IPS-15b (cell line): ENCODE measurements around the gene TRMO.

Experiments
- H3K27me3 ChIP-seq: one replicate; pipeline ENCODE4 v1.6.1; 2013; ENCODE audit warnings: low read length; ENCODE audit not compliant: control insufficient read depth, insufficient read depth
- H3K36me3 ChIP-seq: one replicate; pipeline ENCODE4 v1.6.1; 2013; ENCODE audit warnings: low read length; ENCODE audit not compliant: control insufficient read depth, insufficient read depth
- H3K4me1 ChIP-seq: one replicate; pipeline ENCODE4 v1.6.1; 2013; ENCODE audit warnings: mild to moderate bottlenecking, low read length; ENCODE audit not compliant: control insufficient read depth, insufficient read depth
- H3K4me3 ChIP-seq: one replicate; pipeline ENCODE4 v1.5.1; 2013; ENCODE audit warnings: low read depth, low read length
- H3K9ac ChIP-seq: one replicate; pipeline ENCODE4 v1.6.1; 2013; ENCODE audit warnings: low read depth, mild to moderate bottlenecking, low read length
- H3K9me3 ChIP-seq: one replicate; pipeline ENCODE4 v1.6.1; 2013; ENCODE audit warnings: mild to moderate bottlenecking, low read length; ENCODE audit not compliant: control insufficient read depth, insufficient read depth

The TRMO gene

GRCh38 chr9:97895695-97896332 is 26.5 kb downstream of the TRMO start:
- Histone ChIP-seq H3K27me3 (peaks cover 7% of the 10 kb centered on the region), H3K36me3 (no peaks in the 10 kb centered on the region), H3K9me3 (no peaks in the 10 kb centered on the region), H3K4me3 (no peak overlapping the region), H3K9ac (no peak overlapping the region), H3K4me1 (no peaks in the 10 kb centered on the region)

- H3K4me3 ChIP-seq: no peak overlapping the region
- no peak overlapping the region for H3K9ac ChIP-seq
- H3K36me3 ChIP-seq: no peaks in the 10 kb centered on the region
- no peaks in the 10 kb centered on the region for H3K4me1 ChIP-seq
- H3K9me3 ChIP-seq: no peaks in the 10 kb centered on the region
- H3K27me3 ChIP-seq: peaks cover 7% of the 10 kb centered on the region
Measured at GRCh38 chr9:97895211-97895610, 27.1 kb downstream of the TRMO start.

GRCh38 chr9:97892421-97892820 is 29.9 kb downstream of the TRMO start:
- Histone ChIP-seq H3K9ac (no peak overlapping the region), H3K4me1 (no peaks in the 10 kb centered on the region), H3K9me3 (no peaks in the 10 kb centered on the region), H3K36me3 (no peaks in the 10 kb centered on the region), H3K4me3 (no peak overlapping the region), H3K27me3 (peaks cover 17% of the 10 kb centered on the region)

GRCh38 chr9:97891736-97892135 is 30.6 kb downstream of the TRMO start:
- no peaks in the 10 kb centered on the region for H3K36me3 ChIP-seq
- no peak overlapping the region for H3K9ac ChIP-seq
- no peaks in the 10 kb centered on the region for H3K4me1 ChIP-seq
- H3K9me3 ChIP-seq: no peaks in the 10 kb centered on the region
- no peak overlapping the region for H3K4me3 ChIP-seq
- peaks cover 17% of the 10 kb centered on the region for H3K27me3 ChIP-seq

- Histone ChIP-seq H3K36me3 (no peaks in the 10 kb centered on the region), H3K4me3 (no peak overlapping the region), H3K27me3 (peaks cover 17% of the 10 kb centered on the region), H3K9ac (no peak overlapping the region), H3K9me3 (no peaks in the 10 kb centered on the region), H3K4me1 (no peaks in the 10 kb centered on the region)
Measured at GRCh38 chr9:97889941-97890887, 32.1 kb downstream of the TRMO start.

GRCh38 chr9:97880336-97880735 is 42.0 kb downstream of the TRMO start:
- Histone ChIP-seq H3K27me3 (peaks cover 3% of the 10 kb centered on the region), H3K9ac (no peak overlapping the region), H3K9me3 (no peaks in the 10 kb centered on the region), H3K4me3 (no peak overlapping the region), H3K4me1 (no peaks in the 10 kb centered on the region), H3K36me3 (no peaks in the 10 kb centered on the region)

- Histone ChIP-seq H3K9me3 (no peaks in the 10 kb centered on the region), H3K4me3 (no peak overlapping the region), H3K27me3 (peaks cover 9% of the 10 kb centered on the region), H3K36me3 (no peaks in the 10 kb centered on the region), H3K9ac (no peak overlapping the region), H3K4me1 (no peaks in the 10 kb centered on the region)
Measured at GRCh38 chr9:97876061-97876460, 46.2 kb downstream of the TRMO start.

GRCh38 chr9:97875111-97875510 is 47.2 kb downstream of the TRMO start:
- Histone ChIP-seq H3K4me1 (no peaks in the 10 kb centered on the region), H3K36me3 (no peaks in the 10 kb centered on the region), H3K9ac (no peak overlapping the region), H3K4me3 (no peak overlapping the region), H3K9me3 (no peaks in the 10 kb centered on the region), H3K27me3 (peaks cover 9% of the 10 kb centered on the region)

- H3K27me3 ChIP-seq: peaks cover 9% of the 10 kb centered on the region
- no peaks in the 10 kb centered on the region for H3K36me3 ChIP-seq
- no peaks in the 10 kb centered on the region for H3K9me3 ChIP-seq
- H3K4me3 ChIP-seq: no peak overlapping the region
- no peaks in the 10 kb centered on the region for H3K4me1 ChIP-seq
- H3K9ac ChIP-seq: no peak overlapping the region
Measured at GRCh38 chr9:97874624-97875023, 47.7 kb downstream of the TRMO start.

GRCh38 chr9:97873882-97874281 is 48.4 kb downstream of the TRMO start:
- H3K4me1 ChIP-seq: peaks cover 5% of the 10 kb centered on the region
- no peaks in the 10 kb centered on the region for H3K9me3 ChIP-seq
- no peaks in the 10 kb centered on the region for H3K36me3 ChIP-seq
- H3K27me3 ChIP-seq: peaks cover 9% of the 10 kb centered on the region
- no peak overlapping the region for H3K9ac ChIP-seq
- H3K4me3 ChIP-seq: no peak overlapping the region

- no peak overlapping the region for H3K4me3 ChIP-seq
- H3K36me3 ChIP-seq: no peaks in the 10 kb centered on the region
Measured at GRCh38 chr9:97873425-97873824, 48.9 kb downstream of the TRMO start.

GRCh38 chr9:97868859-97869258 is 53.4 kb downstream of the TRMO start:
- no peaks in the 10 kb centered on the region for H3K9me3 ChIP-seq
- peaks cover 4% of the 10 kb centered on the region for H3K27me3 ChIP-seq
- H3K9ac ChIP-seq: no peak overlapping the region
- no peaks in the 10 kb centered on the region for H3K36me3 ChIP-seq
- H3K4me3 ChIP-seq: no peak overlapping the region
- peaks cover 9% of the 10 kb centered on the region for H3K4me1 ChIP-seq

More at GRCh38 chr9:97873425-97873824, 48.9 kb downstream of the TRMO start:
- Histone ChIP-seq H3K9ac (no peak overlapping the region), H3K4me1 (peaks cover 9% of the 10 kb centered on the region), H3K27me3 (peaks cover 9% of the 10 kb centered on the region), H3K9me3 (no peaks in the 10 kb centered on the region)
